OCI-LY3 (cell line): ENCODE results near the gene HSF2BP.
"Not testable (repeated sequence)": the region's sequence is repeated elsewhere in the genome, so short reads cannot be mapped to it uniquely, and the experiment has no call there.

ENCODE experiments used
- H2AFZ ChIP-seq: fragments of 200-600, 300-600 bp; shearing (Covaris generic); 2 replicates; pipeline ENCODE4 v1.6.0; 2014; ENCODE audit warnings: antibody characterized with exemption, low read depth, low read length
- H3K27ac ChIP-seq: fragments of 200-600, 300-600 bp; sonication (generic); 2 replicates; pipeline ENCODE4 v1.5.1; 2014; ENCODE audit warnings: mild to moderate bottlenecking, low read length, moderate library complexity, mixed read lengths
- H3K27me3 ChIP-seq: fragments of 200-600, 300-600 bp; sonication (generic); 2 replicates; pipeline ENCODE4 v1.6.1; 2014; ENCODE audit warnings: low read depth, low read length, mixed read lengths
- H3K36me3 ChIP-seq: fragments of 200-600, 300-600 bp; sonication (generic); replicated peaks from 2 replicates; pipeline ENCODE3; 2014; ENCODE audit warnings: low read depth, low read length, mixed read lengths
- H3K4me1 ChIP-seq: fragments of 300-600, 200-600 bp; sonication (generic); 2 replicates; pipeline ENCODE4 v1.6.1; 2014; ENCODE audit warnings: low read length, mixed read lengths
- H3K4me2 ChIP-seq: fragments of 200-600, 300-600 bp; sonication (generic); 2 replicates; pipeline ENCODE4 v1.6.1; 2014; ENCODE audit warnings: low read length, mixed read lengths
- H3K4me3 ChIP-seq: fragments of 300-600, 200-600 bp; sonication (generic); 2 replicates; pipeline ENCODE4 v1.5.1; 2014; ENCODE audit warnings: antibody characterized with exemption, mild to moderate bottlenecking, low read length, moderate library complexity
- H3K79me2 ChIP-seq: fragments of 300-600, 200-600 bp; shearing (Covaris generic); 2 replicates; pipeline ENCODE4 v1.6.1; 2014; ENCODE audit warnings: mild to moderate bottlenecking, low read length, mixed read lengths
- H3K9ac ChIP-seq: fragments of 300-600, 200-600 bp; shearing (Covaris generic); 2 replicates; pipeline ENCODE4 v1.6.0; 2014; ENCODE audit warnings: mild to moderate bottlenecking, low read length, moderate library complexity
- H3K9me3 ChIP-seq: fragments of 200-600, 300-600 bp; shearing (Covaris generic); 2 replicates; pipeline ENCODE4 v1.6.1; 2014; ENCODE audit warnings: low read length, mixed read lengths; ENCODE audit not compliant: insufficient read depth
- H4K20me1 ChIP-seq: fragments of 200-600, 300-600 bp; sonication (generic); 2 replicates; pipeline ENCODE4 v1.6.1; 2016; ENCODE audit warnings: low read length, mixed read lengths; ENCODE audit not compliant: insufficient read depth

Gene HSF2BP

DNA sequence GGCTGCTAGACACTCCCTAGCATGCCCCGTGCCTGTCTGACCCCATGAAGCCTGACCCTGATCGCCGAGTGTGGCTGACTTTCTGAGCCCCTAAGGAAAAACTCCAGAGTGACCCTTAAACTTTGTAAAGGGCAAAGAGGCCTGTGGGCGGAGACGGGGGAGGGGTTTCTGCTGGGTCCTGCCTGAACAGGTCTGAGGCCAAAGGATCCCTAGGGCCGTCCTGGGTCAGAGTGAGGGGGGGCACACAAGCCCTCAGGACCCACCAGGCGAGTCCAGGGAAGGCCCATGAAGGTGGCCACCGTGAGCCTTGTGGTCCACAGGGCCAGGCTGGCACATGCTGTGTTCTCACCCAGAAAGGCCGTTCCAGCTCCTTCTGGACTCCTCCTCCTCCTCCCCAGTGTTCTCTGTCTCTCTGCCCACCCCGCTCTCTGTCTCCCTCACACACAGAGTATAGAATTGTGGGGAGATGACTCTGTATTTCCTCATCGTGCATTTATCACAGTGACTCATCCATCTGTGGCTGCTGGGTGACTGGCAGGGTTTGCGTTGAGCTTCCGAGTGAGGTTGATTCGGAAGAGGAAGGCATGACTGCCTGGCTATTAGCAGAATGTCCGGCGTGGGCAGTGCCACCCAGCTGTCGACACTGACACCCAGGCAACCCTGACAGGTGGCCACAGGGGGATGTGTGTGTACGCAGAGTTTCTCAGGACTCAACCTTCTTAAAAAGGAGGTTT, 164.8 kb downstream of the HSF2BP start:
- not testable (repeated sequence) for H3K4me1 ChIP-seq, H2AFZ ChIP-seq, H3K4me3 ChIP-seq, H3K79me2 ChIP-seq, H3K27me3 ChIP-seq, H4K20me1 ChIP-seq, H3K9ac ChIP-seq, H3K27ac ChIP-seq, H3K4me2 ChIP-seq, H3K9me3 ChIP-seq, H3K36me3 ChIP-seq

DNA sequence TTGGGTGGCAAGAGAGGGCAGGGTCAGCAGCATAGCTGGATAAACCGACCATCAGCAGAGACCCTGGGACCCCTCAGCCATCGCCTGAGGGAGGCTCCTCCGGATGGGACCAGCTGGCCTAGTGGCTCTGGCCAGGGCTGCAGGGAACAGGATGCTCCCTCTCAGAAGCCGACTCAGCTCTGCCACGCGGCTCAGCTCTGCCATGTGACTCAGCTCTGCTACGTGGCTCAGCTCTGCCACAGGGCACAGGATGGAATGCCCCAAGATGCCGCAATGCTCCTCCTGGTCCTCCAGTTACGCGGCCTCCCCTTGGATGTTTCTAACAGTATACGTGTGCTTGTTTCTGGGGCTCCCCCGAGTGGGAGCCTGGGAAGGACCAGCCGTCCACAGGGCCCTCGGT, 165.8 kb downstream of the HSF2BP start:
- not testable (repeated sequence) for H3K4me3 ChIP-seq, H3K27ac ChIP-seq, H3K27me3 ChIP-seq, H3K79me2 ChIP-seq, H2AFZ ChIP-seq, H3K4me1 ChIP-seq, H3K36me3 ChIP-seq, H3K9ac ChIP-seq, H3K4me2 ChIP-seq, H4K20me1 ChIP-seq, H3K9me3 ChIP-seq

DNA sequence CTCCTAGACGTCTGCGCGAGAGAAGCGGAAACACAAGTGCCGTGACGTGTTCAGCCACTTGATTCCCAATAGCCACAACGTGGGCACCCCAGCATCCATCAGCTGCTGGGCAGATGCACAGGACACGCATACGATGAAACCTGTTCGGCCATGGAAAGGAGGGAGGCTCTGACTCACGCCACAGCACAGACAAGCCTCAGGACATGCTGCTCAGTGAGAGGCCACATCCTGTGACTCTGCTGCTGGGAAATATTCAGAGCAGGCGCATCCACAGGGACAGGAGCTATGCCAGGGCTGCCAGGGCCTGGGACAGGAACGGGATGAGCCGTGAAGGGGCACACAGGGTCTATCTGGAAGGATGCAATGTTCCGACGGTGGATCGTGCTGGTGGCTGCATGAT, 171.1 kb downstream of the HSF2BP start:
- H3K4me2 ChIP-seq, H4K20me1 ChIP-seq, H3K27ac ChIP-seq, H3K4me1 ChIP-seq, H3K79me2 ChIP-seq, H3K27me3 ChIP-seq, H3K36me3 ChIP-seq, H2AFZ ChIP-seq, H3K9ac ChIP-seq, H3K4me3 ChIP-seq, H3K9me3 ChIP-seq: not testable (repeated sequence)

DNA sequence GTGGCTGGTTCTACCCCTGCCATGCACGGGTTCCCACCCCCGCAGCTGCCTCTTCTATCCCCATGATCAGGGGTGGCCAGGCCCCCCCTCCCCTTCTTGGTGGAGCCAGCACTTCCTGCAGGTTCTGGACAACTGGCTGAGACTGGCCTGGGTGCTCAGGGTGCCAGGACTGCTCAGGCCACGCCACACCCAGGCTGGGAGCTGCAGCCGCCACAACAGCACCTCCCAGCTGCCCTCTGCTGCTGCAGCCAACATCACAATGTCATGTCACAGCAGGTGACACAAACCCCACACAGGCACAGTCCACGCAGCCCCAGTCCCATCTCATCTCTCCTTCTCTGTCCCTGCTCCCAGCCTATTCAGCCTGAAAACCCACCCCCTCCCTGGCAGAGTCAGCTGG, 173.2 kb downstream of the HSF2BP start:
- H4K20me1 ChIP-seq, H3K36me3 ChIP-seq, H3K79me2 ChIP-seq, H3K9ac ChIP-seq, H3K27ac ChIP-seq, H2AFZ ChIP-seq, H3K9me3 ChIP-seq, H3K4me1 ChIP-seq, H3K4me3 ChIP-seq, H3K4me2 ChIP-seq, H3K27me3 ChIP-seq: not testable (repeated sequence)

DNA sequence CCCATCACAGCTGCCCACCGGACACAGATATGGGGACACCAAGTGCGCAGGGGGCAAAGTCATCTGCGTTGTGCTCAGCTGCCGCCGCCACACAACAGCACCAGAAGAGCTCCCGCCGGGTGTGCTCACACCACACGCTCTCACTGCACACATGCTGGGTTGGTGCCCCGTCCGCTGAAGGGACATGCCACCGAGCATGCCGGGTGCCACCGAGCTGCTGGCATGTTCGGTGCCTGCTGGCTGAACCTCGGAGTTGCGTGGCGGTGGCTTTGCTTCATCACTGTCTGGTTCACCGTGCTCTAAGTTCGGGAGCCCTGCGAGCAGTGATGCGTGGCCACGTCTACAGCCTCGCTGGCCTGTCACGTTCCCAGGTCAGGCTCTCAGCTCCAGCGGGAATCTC, 174.3 kb downstream of the HSF2BP start:
- H3K27me3 ChIP-seq, H4K20me1 ChIP-seq, H3K4me1 ChIP-seq, H3K4me3 ChIP-seq, H3K79me2 ChIP-seq, H3K9ac ChIP-seq, H2AFZ ChIP-seq, H3K36me3 ChIP-seq, H3K27ac ChIP-seq, H3K4me2 ChIP-seq, H3K9me3 ChIP-seq: not testable (repeated sequence)

DNA sequence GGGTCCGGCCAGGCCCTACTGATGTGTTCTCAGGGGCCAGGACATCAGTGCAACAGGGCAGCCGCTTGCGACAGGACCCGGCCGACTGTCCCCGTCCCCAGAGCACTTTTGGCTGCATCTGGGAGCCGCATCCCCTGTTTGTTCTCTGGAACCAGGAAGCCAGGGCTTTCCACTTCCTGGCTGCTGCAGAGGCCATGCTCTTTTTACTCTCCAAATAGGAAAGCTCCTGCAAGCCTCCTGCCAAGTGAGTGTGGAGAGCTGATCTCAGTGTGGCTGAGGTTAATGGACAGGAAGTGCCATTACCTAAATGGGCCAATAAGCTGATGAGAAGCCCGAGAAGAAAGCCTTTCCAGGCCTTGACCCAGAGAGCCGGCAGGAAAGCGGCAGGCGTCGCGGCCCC, 180.1 kb downstream of the HSF2BP start:
- H3K27ac ChIP-seq, H3K79me2 ChIP-seq, H3K36me3 ChIP-seq, H3K4me3 ChIP-seq, H3K9me3 ChIP-seq, H3K4me2 ChIP-seq, H2AFZ ChIP-seq, H4K20me1 ChIP-seq, H3K4me1 ChIP-seq, H3K27me3 ChIP-seq, H3K9ac ChIP-seq: not testable (repeated sequence)
